Measurements from ENCODE around the gene KRTAP13-1. TPM values are rescaled to one million over a fixed set of nuclear protein-coding genes. Genes with fewer than 3 reads are reported as not detected.

KRTAP13-1 gene
- total and polyA plus RNA-seq, 4 donors: not detected

DNA sequence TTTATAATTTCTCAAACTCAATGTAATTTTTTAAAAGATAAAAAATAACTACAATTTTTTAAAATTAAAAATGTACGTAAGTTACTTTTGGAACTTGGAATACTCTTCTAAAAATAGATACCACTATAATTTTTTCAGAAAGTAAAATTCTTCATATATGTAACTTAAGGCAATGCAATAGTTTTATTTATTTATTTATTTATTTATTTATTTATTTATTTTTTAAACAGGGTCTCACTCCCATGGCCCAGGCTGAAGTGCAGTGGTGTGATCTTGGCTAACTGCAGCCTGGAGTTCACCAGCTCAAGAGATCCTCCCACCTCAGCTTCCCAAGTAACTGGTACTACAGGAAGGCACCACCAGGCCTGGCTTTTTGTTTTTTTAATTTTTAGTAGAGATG lies 44.3 kb upstream of the KRTAP13-1 start:
- DNase-seq (ENCODE audit: low spot score): no peak
- H3K9me3 ChIP-seq (ENCODE audit: control insufficient read depth in 4 of 4, low read length in 3 of 4): no peaks in the 10 kb centered on the region
- H3K36me3 ChIP-seq (ENCODE audit: control insufficient read depth in 4 of 4, insufficient read depth in 3 of 4, low read depth in 1 of 4, low read length in 3 of 4): no peaks in the 10 kb centered on the region
- H3K27me3 ChIP-seq (ENCODE audit: control insufficient read depth in 4 of 4, insufficient read depth in 4 of 4, low read length in 3 of 4): peaks cover 0 to 3% (median 1%) of the 10 kb centered on the region in 4 donors
- 91% methylated on average over 1 of the region's 1 CpG for WGBS
- TF ChIP-seq, protein P1, sequence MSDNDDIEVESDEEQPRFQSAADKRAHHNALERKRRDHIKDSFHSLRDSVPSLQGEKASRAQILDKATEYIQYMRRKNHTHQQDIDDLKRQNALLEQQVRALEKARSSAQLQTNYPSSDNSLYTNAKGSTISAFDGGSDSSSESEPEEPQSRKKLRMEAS (IDR thresholded peaks at IDR 0.05): no peak
- TF ChIP-seq FOXA2 (IDR thresholded peaks at IDR 0.05): no peak
- TF ChIP-seq, protein P2, sequence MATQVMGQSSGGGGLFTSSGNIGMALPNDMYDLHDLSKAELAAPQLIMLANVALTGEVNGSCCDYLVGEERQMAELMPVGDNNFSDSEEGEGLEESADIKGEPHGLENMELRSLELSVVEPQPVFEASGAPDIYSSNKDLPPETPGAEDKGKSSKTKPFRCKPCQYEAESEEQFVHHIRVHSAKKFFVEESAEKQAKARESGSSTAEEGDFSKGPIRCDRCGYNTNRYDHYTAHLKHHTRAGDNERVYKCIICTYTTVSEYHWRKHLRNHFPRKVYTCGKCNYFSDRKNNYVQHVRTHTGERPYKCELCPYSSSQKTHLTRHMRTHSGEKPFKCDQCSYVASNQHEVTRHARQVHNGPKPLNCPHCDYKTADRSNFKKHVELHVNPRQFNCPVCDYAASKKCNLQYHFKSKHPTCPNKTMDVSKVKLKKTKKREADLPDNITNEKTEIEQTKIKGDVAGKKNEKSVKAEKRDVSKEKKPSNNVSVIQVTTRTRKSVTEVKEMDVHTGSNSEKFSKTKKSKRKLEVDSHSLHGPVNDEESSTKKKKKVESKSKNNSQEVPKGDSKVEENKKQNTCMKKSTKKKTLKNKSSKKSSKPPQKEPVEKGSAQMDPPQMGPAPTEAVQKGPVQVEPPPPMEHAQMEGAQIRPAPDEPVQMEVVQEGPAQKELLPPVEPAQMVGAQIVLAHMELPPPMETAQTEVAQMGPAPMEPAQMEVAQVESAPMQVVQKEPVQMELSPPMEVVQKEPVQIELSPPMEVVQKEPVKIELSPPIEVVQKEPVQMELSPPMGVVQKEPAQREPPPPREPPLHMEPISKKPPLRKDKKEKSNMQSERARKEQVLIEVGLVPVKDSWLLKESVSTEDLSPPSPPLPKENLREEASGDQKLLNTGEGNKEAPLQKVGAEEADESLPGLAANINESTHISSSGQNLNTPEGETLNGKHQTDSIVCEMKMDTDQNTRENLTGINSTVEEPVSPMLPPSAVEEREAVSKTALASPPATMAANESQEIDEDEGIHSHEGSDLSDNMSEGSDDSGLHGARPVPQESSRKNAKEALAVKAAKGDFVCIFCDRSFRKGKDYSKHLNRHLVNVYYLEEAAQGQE (IDR thresholded peaks at IDR 0.05): no peak
- H3K27ac ChIP-seq (ENCODE audit: low read depth in 1 of 2, low read length in 2 of 2): no peak overlapping the region
- H3K4me1 ChIP-seq (ENCODE audit: control insufficient read depth in 4 of 4, insufficient read depth in 4 of 4, low read length in 3 of 4): no peaks in the 10 kb centered on the region
- no peak overlapping the region for H3K4me3 ChIP-seq (ENCODE audit: low read depth in 1 of 3, low read length in 3 of 3)
- H3K9ac ChIP-seq (ENCODE audit: low read depth in 1 of 2, low read length in 2 of 2): no peak overlapping the region

DNA sequence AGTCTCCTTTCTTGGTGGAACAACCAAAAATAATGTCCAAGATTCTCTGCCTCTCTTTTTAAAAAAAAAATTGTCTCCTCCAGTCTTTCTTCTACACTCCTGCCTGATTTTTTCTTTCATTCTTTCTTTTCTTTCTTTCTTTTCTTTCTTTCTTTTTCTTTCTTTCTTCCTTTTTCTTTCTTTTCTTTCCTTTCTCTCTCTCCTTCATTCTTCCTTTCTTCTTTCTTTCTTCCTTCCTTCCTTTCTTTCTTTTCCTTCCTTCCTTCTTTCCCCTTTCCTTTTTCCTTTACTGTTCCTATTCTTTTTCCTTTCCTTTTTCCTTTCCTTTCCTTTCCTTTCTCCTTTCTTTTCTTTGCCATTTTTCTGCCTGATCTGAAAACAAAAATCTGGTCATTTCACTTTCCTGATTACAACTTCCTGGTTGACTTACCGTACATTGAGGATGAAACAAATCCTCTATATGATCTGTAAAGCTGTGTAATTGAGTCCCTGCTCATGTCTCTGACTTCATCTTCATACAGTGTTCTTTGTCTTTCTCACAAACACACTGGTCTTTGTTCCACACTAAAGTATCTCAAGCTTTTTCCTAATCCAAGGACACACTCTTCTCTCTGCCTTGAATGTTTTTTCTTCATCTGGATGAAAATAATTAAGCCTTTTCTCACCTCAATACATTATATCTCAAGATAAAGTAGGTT lies 41.4 kb upstream of the KRTAP13-1 start:
- DNase-seq (ENCODE audit: low spot score): no peak
- Histone ChIP-seq H3K9me3 (ENCODE audit: control insufficient read depth in 4 of 4, low read length in 3 of 4) (no peaks in the 10 kb centered on the region), H3K36me3 (ENCODE audit: control insufficient read depth in 4 of 4, insufficient read depth in 3 of 4, low read depth in 1 of 4, low read length in 3 of 4) (no peaks in the 10 kb centered on the region), H3K4me3 (ENCODE audit: low read depth in 1 of 3, low read length in 3 of 3) (no peak overlapping the region), H3K27ac (ENCODE audit: low read depth in 1 of 2, low read length in 2 of 2) (no peak overlapping the region), H3K9ac (ENCODE audit: low read depth in 1 of 2, low read length in 2 of 2) (no peak overlapping the region), H3K4me1 (ENCODE audit: control insufficient read depth in 4 of 4, insufficient read depth in 4 of 4, low read length in 3 of 4) (no peaks in the 10 kb centered on the region), H3K27me3 (ENCODE audit: control insufficient read depth in 4 of 4, insufficient read depth in 4 of 4, low read length in 3 of 4) (peaks cover 0 to 3% (median 0%) of the 10 kb centered on the region in 4 donors)
- 72% methylated on average over 1 of the region's 1 CpG for WGBS
- TF ChIP-seq RXRA (IDR thresholded peaks at IDR 0.05) (no peak), GABPA (IDR thresholded peaks at IDR 0.05 in 1 of 2, conservative IDR thresholded peaks at IDR 0.05 in 1 of 2) (no peak), YY1 (IDR thresholded peaks at IDR 0.05) (no peak)
- TF ChIP-seq, protein P2 (IDR thresholded peaks at IDR 0.05): no peak

DNA sequence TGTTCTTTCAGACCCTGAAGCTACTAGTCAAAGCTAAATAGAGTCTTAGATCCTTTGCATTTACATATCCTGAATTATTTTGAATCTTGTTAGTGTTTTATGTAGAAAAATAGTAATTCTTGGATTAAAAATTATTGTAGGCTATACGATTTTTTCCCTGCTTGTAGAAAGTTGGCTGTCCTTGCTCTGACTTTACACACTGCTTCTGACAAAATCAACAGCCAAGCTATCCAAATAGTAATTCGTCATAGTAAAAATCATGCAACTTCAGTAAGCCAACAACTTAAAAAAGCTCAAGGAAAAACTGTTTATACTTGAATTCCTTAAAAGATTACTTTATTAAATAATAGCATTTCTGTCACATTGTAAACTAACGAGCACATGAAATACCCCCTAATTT lies 39.9 kb upstream of the KRTAP13-1 start:
- H3K9me3 ChIP-seq (ENCODE audit: control insufficient read depth in 4 of 4, low read length in 3 of 4): no peaks in the 10 kb centered on the region
- 47% methylated on average over 3 of the region's 3 CpGs for WGBS
- H3K27me3 ChIP-seq (ENCODE audit: control insufficient read depth in 4 of 4, insufficient read depth in 4 of 4, low read length in 3 of 4): peaks cover 0 to 3% (median 1%) of the 10 kb centered on the region in 4 donors
- no peaks in the 10 kb centered on the region for H3K4me1 ChIP-seq (ENCODE audit: control insufficient read depth in 4 of 4, insufficient read depth in 4 of 4, low read length in 3 of 4)
- no peak overlapping the region for H3K27ac ChIP-seq (ENCODE audit: low read depth in 1 of 2, low read length in 2 of 2)
- no peak overlapping the region for H3K9ac ChIP-seq (ENCODE audit: low read depth in 1 of 2, low read length in 2 of 2)
- TF ChIP-seq EGR1 (IDR thresholded peaks at IDR 0.05; ENCODE audit: low read depth in 2 of 2): no peak
- H3K36me3 ChIP-seq (ENCODE audit: control insufficient read depth in 4 of 4, insufficient read depth in 3 of 4, low read depth in 1 of 4, low read length in 3 of 4): no peaks in the 10 kb centered on the region
- DNase-seq (ENCODE audit: low spot score): no peak
- no peak overlapping the region for H3K4me3 ChIP-seq (ENCODE audit: low read depth in 1 of 3, low read length in 3 of 3)
